WI38 (cell line): Measurements from ENCODE around the gene CAPN5.
A peak's percentile ranks its signal among the peaks of the same experiment; 100 is the strongest.

Source experiments
- H3K4me3 ChIP-seq: 2 replicates; pipeline ENCODE4 v1.5.1; 2011; ENCODE audit warnings: low read depth, mild to moderate bottlenecking, control low read depth, low read length
- TF ChIP-seq, protein P1 (sequence below): IDR thresholded peaks from 2 replicates; pipeline ENCODE4 v1.5.1; 2012; ENCODE audit warnings: low read depth, mild to moderate bottlenecking, control low read depth, low read length

CAPN5 gene

DNA sequence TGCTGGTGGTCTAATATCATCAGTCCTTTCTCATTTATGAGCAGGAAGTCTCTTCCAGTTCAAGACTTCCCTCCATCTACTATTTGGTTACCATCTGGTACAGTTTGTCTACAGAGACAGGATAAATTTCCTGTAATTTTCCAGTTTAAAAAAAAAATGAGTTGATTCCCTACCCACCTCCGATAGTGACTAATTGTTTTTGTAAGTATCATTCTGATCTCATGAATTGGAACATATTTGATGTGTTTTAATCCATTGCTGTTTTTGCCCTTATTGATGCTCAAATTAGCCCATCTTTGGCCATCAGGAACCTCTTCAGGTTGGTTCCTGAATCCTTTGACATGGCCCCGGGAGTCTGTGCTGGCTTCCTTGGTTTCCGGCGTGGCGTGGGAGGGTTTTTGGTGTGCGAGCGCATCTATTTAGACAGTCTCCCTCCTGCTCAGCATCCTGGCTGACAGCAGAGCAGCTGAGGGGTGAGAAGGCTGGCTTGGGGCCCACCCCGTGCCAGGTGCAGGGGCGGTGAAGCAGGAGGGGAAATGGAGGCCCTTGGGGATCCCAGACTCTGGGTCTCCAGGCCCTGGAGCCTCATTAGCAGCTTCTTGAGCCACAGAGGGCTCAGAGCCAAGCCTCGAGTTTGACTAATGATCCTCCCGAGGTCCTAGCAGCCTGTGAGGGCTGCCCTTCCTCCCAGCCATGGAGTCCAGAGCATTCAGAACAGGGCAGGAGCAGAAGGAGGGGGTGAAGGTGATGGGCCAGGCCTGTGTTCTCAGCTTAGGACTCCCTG, 42.7 kb downstream of the CAPN5 start:
- no peak overlapping the region for H3K4me3 ChIP-seq
- TF ChIP-seq, protein P1, sequence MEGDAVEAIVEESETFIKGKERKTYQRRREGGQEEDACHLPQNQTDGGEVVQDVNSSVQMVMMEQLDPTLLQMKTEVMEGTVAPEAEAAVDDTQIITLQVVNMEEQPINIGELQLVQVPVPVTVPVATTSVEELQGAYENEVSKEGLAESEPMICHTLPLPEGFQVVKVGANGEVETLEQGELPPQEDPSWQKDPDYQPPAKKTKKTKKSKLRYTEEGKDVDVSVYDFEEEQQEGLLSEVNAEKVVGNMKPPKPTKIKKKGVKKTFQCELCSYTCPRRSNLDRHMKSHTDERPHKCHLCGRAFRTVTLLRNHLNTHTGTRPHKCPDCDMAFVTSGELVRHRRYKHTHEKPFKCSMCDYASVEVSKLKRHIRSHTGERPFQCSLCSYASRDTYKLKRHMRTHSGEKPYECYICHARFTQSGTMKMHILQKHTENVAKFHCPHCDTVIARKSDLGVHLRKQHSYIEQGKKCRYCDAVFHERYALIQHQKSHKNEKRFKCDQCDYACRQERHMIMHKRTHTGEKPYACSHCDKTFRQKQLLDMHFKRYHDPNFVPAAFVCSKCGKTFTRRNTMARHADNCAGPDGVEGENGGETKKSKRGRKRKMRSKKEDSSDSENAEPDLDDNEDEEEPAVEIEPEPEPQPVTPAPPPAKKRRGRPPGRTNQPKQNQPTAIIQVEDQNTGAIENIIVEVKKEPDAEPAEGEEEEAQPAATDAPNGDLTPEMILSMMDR = no peak

DNA sequence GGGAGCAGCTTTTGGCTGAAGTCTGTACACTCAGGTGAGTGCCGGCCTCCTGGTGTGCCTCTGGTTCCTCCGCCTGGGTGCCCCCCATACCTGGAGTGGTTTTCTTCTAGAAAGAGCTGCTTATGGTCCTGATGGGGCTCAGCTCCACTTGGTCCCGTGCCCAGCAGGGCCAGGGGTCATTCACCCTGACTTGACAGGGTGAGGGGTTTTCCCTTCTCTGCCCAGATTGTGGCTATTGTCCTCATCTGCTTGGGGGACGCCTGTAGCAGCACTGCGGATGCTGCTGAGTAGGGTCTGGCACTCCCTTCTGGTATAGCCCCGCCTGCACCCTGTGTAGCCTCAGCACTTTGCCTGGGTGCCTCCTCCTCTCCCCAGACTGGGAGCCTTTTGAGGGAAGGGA, 44.1 kb downstream of the CAPN5 start:
- H3K4me3 ChIP-seq = no peak overlapping the region
- TF ChIP-seq, protein P1 = no peak

DNA sequence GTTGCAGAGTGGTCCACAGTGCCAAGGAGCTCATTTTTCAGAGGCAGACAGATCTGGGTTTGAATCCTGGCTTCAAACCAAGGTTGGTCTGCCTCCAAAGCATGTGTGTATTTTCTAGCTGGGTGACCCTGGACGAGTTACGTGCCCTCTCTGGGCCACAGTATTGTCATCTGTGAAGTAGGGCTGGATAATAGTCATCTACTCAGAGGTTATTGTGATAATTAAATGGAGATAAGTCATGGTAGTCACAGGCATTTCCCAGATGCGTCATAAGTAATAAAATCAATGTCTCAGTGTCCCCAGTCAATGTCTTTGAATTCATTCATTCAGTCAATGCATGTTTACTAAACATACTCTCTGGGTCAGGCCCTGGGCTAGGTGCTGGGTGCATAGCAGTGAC, 44.5 kb downstream of the CAPN5 start:
- TF ChIP-seq, protein P1 = no peak
- H3K4me3 ChIP-seq = no peak overlapping the region

DNA sequence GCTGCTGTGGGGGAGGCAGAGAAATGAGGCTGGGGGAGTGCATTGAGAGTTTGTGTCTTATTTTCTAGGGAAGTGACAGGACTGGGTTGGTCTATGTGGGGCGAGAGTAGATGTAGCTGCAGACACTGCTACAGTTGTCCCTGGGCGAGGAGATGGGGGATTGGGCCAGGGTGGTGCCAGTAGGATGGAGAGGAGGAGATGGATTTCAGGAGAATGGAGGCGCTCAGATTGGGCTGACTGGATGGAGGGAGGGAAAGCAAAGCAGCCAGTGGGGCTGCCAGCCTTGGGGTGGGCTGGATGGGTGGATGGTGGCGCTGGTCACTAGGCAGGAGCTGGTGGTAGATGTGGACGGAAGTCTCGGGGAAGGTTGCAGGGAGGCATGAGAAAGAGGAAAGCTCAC, 45.2 kb downstream of the CAPN5 start:
- TF ChIP-seq, protein P1 = no peak
- H3K4me3 ChIP-seq = no peak overlapping the region

DNA sequence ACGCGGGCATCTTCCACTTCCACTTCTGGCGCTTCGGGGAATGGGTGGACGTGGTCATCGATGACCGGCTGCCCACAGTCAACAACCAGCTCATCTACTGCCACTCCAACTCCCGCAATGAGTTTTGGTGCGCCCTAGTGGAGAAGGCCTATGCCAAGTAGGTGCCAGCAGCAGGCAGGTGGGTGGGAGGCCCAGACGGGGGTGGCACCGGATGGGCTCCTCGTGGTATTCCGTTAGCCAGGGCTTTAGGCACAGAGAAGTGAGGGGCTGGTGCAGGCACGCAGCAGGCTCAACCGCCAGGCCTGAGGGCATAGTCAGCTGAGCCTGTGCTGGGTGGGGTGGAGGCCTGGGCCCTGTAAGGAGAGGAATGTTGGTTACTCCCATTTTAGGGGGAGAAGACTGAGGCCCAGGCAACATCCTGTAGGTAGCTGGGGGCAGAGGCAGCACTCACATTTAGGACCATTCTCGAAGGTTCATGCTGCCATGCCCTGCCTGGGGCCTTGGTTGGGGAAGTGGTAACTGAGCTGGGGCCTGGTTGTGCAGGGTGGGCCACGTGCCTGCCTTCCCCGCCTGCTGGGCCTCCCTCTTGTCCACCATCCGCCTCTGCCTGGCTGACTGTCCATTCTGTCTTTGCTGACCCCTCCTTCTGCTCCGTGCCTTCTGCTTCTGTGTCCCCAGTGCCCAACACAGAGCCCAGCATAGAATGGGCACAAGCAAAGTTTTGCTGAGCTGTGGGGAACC, 46.0 kb downstream of the CAPN5 start:
- H3K4me3 ChIP-seq = no peak overlapping the region
- TF ChIP-seq, protein P1 = no peak

DNA sequence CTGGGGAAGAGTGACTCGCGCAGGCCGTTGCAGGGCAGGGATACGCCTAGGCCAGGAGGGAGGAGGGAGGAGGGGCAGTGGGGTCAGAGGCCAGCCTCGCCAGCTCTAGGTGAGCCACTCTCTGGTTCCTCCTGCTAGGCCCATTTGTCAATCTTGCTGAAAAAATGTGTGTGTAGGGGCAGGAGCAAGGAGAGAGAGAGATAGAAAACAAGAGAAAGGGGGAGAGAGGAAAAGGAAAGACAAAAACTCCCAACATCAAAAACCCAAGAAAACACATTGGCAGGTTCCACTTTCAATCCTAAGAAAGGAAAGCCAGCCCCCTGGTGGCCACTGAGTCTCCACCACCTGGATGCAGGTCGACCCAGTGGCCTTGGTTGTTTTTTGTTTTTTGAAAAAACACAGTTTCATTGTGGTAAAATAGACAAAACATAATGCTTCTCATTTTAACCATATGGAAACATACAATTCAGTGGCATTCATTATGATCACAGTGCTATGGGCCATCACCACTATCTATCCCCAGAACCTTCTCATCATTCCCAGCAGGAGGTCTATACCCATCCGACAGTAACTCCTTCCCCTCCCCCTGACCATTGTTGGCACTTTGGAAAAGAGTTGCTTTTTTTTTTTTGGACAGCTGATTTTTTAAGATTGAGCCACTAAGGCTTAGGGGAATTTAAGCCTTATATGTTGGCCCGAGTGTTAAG, 46.8 kb downstream of the CAPN5 start:
- TF ChIP-seq, protein P1 = peak; percentile 72
- H3K4me3 ChIP-seq = no peak overlapping the region
